ENCODE data around the gene PGAP2. TPM values are rescaled to one million over a fixed set of nuclear protein-coding genes. Genes with fewer than 3 reads are reported as not detected.
A peak's percentile ranks its signal among the peaks of the same experiment; 100 is the strongest.

The PGAP2 gene
- total and polyA plus RNA-seq, 4 donors = 10.0 to 14.8 (median 12.0) TPM

DNA sequence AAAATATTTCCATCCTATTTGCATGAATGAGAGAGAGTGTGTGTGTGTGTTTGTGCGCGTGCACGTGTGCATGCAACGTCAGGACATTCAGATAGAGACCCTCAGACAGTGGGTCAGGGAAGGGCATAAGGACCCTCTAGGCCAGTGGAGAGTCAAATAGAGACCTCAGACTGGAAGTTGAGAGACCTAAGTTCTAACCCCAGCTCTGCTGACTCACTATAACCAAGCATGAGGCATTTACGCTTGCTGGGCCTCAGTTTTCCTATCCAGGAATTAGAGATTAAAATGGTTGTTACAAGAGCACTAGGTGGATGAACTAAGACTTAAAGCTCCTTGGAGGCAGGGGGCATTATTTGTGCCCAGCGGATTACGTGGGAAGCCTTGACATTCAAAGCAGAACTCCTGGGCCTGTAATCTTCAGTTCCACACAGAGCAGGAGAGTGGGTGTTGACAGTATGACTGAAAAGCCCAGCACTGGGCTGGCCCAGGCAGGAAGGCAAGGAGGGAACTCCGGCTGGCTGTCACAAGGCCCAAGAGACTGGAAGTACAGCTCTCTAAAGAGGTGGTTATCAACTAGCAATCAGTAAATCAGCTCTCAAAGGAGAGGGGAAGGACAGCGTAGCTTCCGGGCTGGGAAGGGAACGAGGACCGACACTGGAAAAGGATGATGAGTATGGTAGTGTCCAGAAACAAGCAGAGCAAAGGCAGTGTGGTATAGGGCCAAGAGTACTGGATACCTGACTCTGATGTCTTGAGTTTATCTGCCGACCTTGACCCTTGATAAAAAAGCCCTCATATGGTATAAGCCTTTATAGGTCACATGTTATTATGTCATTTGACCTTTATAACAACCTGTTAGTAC is 23.2 kb downstream of the PGAP2 start:
- H3K9ac ChIP-seq (ENCODE audit: low read depth in 1 of 2, low read length in 2 of 2) = no peak overlapping the region
- DNase-seq (ENCODE audit: low spot score) = no peak
- peaks cover 2 to 15% (median 5%) of the 10 kb centered on the region in 4 donors for H3K4me1 ChIP-seq (ENCODE audit: control insufficient read depth in 4 of 4, insufficient read depth in 4 of 4, low read length in 3 of 4)
- H3K27me3 ChIP-seq (ENCODE audit: control insufficient read depth in 4 of 4, insufficient read depth in 4 of 4, low read length in 3 of 4) = no peaks in the 10 kb centered on the region
- no peak overlapping the region for H3K4me3 ChIP-seq (ENCODE audit: low read depth in 1 of 3, low read length in 3 of 3)
- no peaks in the 10 kb centered on the region for H3K9me3 ChIP-seq (ENCODE audit: control insufficient read depth in 4 of 4, low read length in 3 of 4)
- WGBS = 71% methylated on average over 13 of the region's 13 CpGs
- H3K36me3 ChIP-seq (ENCODE audit: control insufficient read depth in 4 of 4, insufficient read depth in 3 of 4, low read depth in 1 of 4, low read length in 3 of 4) = peaks cover 4 to 15% (median 10%) of the 10 kb centered on the region in 4 donors
- TF ChIP-seq GABPA (IDR thresholded peaks at IDR 0.05 in 1 of 2, conservative IDR thresholded peaks at IDR 0.05 in 1 of 2) = no peak
- TF ChIP-seq, protein P1, sequence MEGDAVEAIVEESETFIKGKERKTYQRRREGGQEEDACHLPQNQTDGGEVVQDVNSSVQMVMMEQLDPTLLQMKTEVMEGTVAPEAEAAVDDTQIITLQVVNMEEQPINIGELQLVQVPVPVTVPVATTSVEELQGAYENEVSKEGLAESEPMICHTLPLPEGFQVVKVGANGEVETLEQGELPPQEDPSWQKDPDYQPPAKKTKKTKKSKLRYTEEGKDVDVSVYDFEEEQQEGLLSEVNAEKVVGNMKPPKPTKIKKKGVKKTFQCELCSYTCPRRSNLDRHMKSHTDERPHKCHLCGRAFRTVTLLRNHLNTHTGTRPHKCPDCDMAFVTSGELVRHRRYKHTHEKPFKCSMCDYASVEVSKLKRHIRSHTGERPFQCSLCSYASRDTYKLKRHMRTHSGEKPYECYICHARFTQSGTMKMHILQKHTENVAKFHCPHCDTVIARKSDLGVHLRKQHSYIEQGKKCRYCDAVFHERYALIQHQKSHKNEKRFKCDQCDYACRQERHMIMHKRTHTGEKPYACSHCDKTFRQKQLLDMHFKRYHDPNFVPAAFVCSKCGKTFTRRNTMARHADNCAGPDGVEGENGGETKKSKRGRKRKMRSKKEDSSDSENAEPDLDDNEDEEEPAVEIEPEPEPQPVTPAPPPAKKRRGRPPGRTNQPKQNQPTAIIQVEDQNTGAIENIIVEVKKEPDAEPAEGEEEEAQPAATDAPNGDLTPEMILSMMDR (IDR thresholded peaks at IDR 0.05; ENCODE audit: low read depth, low read length, missing input control) = no peak
- TF ChIP-seq, protein P2, sequence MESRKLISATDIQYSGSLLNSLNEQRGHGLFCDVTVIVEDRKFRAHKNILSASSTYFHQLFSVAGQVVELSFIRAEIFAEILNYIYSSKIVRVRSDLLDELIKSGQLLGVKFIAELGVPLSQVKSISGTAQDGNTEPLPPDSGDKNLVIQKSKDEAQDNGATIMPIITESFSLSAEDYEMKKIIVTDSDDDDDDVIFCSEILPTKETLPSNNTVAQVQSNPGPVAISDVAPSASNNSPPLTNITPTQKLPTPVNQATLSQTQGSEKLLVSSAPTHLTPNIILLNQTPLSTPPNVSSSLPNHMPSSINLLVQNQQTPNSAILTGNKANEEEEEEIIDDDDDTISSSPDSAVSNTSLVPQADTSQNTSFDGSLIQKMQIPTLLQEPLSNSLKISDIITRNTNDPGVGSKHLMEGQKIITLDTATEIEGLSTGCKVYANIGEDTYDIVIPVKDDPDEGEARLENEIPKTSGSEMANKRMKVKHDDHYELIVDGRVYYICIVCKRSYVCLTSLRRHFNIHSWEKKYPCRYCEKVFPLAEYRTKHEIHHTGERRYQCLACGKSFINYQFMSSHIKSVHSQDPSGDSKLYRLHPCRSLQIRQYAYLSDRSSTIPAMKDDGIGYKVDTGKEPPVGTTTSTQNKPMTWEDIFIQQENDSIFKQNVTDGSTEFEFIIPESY (IDR thresholded peaks at IDR 0.05) = no peak
- TF ChIP-seq RXRA (IDR thresholded peaks at IDR 0.05) = no peak
- TF ChIP-seq, protein P3, sequence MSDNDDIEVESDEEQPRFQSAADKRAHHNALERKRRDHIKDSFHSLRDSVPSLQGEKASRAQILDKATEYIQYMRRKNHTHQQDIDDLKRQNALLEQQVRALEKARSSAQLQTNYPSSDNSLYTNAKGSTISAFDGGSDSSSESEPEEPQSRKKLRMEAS (IDR thresholded peaks at IDR 0.05) = no peak
- no peak for TF ChIP-seq RAD21 (IDR thresholded peaks at IDR 0.05)
- no peak for TF ChIP-seq YY1 (IDR thresholded peaks at IDR 0.05)
- no peak for TF ChIP-seq EGR1 (IDR thresholded peaks at IDR 0.05; ENCODE audit: low read depth in 2 of 2)
- no peak for TF ChIP-seq HNF4A (conservative IDR thresholded peaks at IDR 0.05)
- no peak for TF ChIP-seq JUND (IDR thresholded peaks at IDR 0.05)
- TF ChIP-seq, protein P4, sequence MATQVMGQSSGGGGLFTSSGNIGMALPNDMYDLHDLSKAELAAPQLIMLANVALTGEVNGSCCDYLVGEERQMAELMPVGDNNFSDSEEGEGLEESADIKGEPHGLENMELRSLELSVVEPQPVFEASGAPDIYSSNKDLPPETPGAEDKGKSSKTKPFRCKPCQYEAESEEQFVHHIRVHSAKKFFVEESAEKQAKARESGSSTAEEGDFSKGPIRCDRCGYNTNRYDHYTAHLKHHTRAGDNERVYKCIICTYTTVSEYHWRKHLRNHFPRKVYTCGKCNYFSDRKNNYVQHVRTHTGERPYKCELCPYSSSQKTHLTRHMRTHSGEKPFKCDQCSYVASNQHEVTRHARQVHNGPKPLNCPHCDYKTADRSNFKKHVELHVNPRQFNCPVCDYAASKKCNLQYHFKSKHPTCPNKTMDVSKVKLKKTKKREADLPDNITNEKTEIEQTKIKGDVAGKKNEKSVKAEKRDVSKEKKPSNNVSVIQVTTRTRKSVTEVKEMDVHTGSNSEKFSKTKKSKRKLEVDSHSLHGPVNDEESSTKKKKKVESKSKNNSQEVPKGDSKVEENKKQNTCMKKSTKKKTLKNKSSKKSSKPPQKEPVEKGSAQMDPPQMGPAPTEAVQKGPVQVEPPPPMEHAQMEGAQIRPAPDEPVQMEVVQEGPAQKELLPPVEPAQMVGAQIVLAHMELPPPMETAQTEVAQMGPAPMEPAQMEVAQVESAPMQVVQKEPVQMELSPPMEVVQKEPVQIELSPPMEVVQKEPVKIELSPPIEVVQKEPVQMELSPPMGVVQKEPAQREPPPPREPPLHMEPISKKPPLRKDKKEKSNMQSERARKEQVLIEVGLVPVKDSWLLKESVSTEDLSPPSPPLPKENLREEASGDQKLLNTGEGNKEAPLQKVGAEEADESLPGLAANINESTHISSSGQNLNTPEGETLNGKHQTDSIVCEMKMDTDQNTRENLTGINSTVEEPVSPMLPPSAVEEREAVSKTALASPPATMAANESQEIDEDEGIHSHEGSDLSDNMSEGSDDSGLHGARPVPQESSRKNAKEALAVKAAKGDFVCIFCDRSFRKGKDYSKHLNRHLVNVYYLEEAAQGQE (IDR thresholded peaks at IDR 0.05) = no peak
- no peak for TF ChIP-seq SP1 (IDR thresholded peaks at IDR 0.05)
- TF ChIP-seq, protein P5, sequence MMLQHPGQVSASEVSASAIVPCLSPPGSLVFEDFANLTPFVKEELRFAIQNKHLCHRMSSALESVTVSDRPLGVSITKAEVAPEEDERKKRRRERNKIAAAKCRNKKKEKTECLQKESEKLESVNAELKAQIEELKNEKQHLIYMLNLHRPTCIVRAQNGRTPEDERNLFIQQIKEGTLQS (IDR thresholded peaks at IDR 0.05) = no peak
- no peak for TF ChIP-seq NR2F2 (IDR thresholded peaks at IDR 0.05)
- no peak for TF ChIP-seq FOXA1 (IDR thresholded peaks at IDR 0.05)
- TF ChIP-seq TAF1 (conservative IDR thresholded peaks at IDR 0.05) = no peak
- H3K27ac ChIP-seq (ENCODE audit: low read depth in 1 of 2, low read length in 2 of 2) = peak overlapping the region in 1 of 2 donors; percentile 29

Data from liver (tissue), 9 donors.